ENCODE results near the gene LRRC72. TPM values are rescaled to one million over a fixed set of nuclear protein-coding genes. Genes with fewer than 3 reads are reported as not detected.

The LRRC72 gene
- total RNA-seq (not detected), polyA plus RNA-seq (not detected), total RNA-seq (not detected)

- CTCF ChIA-PET: no interaction called here
- H3K4me3 Mint-ChIP-seq: no peak within 1 kb of the TSS
These were observed at the start of gene LRRC72 for GRCh38 chr7:16526742-16527540. Gene LRRC72 (plus strand): TSS chr7:16526825. CDS start chr7:16526953, 128 bp downstream.

DNA sequence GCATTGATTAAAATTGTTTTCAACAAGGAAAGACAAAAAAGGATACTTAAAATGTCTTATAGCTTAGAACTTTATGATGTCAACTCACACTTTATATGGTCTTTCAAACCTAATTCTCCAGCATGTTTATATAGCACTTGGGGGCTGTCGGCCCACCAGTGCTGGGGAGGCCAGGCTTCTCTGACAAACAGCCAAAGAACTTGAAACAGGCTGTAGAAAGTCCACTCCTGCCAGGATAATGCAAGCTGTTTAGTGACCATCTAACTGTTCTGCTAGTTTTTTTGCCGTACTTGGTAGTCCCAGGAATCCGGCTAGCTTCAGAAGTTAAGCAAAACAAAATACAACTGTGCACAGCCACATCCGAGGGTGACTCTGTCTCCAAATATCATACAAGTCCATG lies 47.5 kb upstream of the LRRC72 start:
- DNase-seq (no peak), ATAC-seq (no peak)
- Mint-ChIP-seq H3K4me3 (no peak overlapping the region), H3K27ac (no peak overlapping the region), H3K27me3 (peaks cover 4 to 15% (median 10%) of the 10 kb centered on the region in 5 donors), H3K9me3 (peaks cover 0 to 1% (median 0%) of the 10 kb centered on the region in 11 donors), H3K4me1 (no peaks in the 10 kb centered on the region), H3K36me3 (no peaks in the 10 kb centered on the region)
- Histone ChIP-seq H3K4me1 (ENCODE audit: control insufficient read depth in 2 of 2, insufficient read depth in 2 of 2, low read length in 2 of 2) (no peaks in the 10 kb centered on the region), H3K4me3 (ENCODE audit: low read length) (no peak overlapping the region), H3K27me3 (ENCODE audit: control insufficient read depth in 2 of 2, insufficient read depth in 2 of 2, low read length in 2 of 2) (no peaks in the 10 kb centered on the region), H3K9me3 (ENCODE audit: control insufficient read depth in 2 of 3, low read length in 3 of 3) (no peaks in the 10 kb centered on the region), H3K27ac (ENCODE audit: low read depth, low read length) (no peak overlapping the region), H3K36me3 (ENCODE audit: control insufficient read depth in 2 of 3, insufficient read depth in 3 of 3, low read length in 3 of 3) (no peaks in the 10 kb centered on the region)
- intact Hi-C loops (cut with micrococcal nuclease): no loop called here
- ChIA-PET POLR2A (no interaction called here), CTCF (interaction anchor here (0.9 kb wide), 1 partner anchor 19 kb away, joined by 3 read pairs; no protein-coding TSS in a partner anchor)

More at GRCh38 chr7:16526742-16527540, at the start of gene LRRC72:
- Histone ChIP-seq H3K4me3 (ENCODE audit: low read length) (no peak within 1 kb of the TSS), H3K27me3 (ENCODE audit: control insufficient read depth in 2 of 2, insufficient read depth in 2 of 2, low read length in 2 of 2) (no peaks in the 10 kb centered on the region), H3K27ac (ENCODE audit: low read depth, low read length) (no peak within 1 kb of the TSS), H3K4me1 (ENCODE audit: control insufficient read depth in 2 of 2, insufficient read depth in 2 of 2, low read length in 2 of 2) (no peaks in the 10 kb centered on the region), H3K9me3 (ENCODE audit: control insufficient read depth in 2 of 3, low read length in 3 of 3) (no peaks in the 10 kb centered on the region), H3K36me3 (ENCODE audit: control insufficient read depth in 2 of 3, insufficient read depth in 3 of 3, low read length in 3 of 3) (no peaks in the 10 kb centered on the region)
- intact Hi-C loops (cut with micrococcal nuclease): no loop called here
- H3K9me3 Mint-ChIP-seq: no peaks in the 10 kb centered on the region
- no peaks in the 10 kb centered on the region for H3K36me3 Mint-ChIP-seq
- ATAC-seq (no peak), DNase-seq (no peak)
- no peak within 1 kb of the TSS for H3K27ac Mint-ChIP-seq
- H3K27me3 Mint-ChIP-seq: peaks cover 0 to 5% (median under 1%) of the 10 kb centered on the region in 5 donors
- H3K4me1 Mint-ChIP-seq: no peaks in the 10 kb centered on the region
- POLR2A ChIA-PET: no interaction called here

GRCh38 chr7:16479591-16479990 lies 47.0 kb upstream of the LRRC72 start:
- CTCF ChIA-PET: interaction anchor here (0.9 kb wide), 1 partner anchor 19 kb away, joined by 3 read pairs; no protein-coding TSS in a partner anchor
- H3K27ac Mint-ChIP-seq: no peak overlapping the region
- no peak overlapping the region for H3K4me3 ChIP-seq (ENCODE audit: low read length)
- no peaks in the 10 kb centered on the region for H3K4me1 ChIP-seq (ENCODE audit: control insufficient read depth in 2 of 2, insufficient read depth in 2 of 2, low read length in 2 of 2)
- no peaks in the 10 kb centered on the region for H3K4me1 Mint-ChIP-seq
- no peaks in the 10 kb centered on the region for H3K27me3 ChIP-seq (ENCODE audit: control insufficient read depth in 2 of 2, insufficient read depth in 2 of 2, low read length in 2 of 2)
- H3K9me3 Mint-ChIP-seq: peaks cover 0 to 1% (median 0%) of the 10 kb centered on the region in 11 donors
- peaks cover 4 to 15% (median 10%) of the 10 kb centered on the region in 5 donors for H3K27me3 Mint-ChIP-seq
- H3K9me3 ChIP-seq (ENCODE audit: control insufficient read depth in 2 of 3, low read length in 3 of 3): no peaks in the 10 kb centered on the region
- H3K36me3 Mint-ChIP-seq: no peaks in the 10 kb centered on the region
- DNase-seq: no peak
- intact Hi-C loops (cut with micrococcal nuclease): no loop called here
- no peak overlapping the region for H3K4me3 Mint-ChIP-seq
- POLR2A ChIA-PET: no interaction called here
- H3K27ac ChIP-seq (ENCODE audit: low read depth, low read length): no peak overlapping the region
- ATAC-seq: no peak
- H3K36me3 ChIP-seq (ENCODE audit: control insufficient read depth in 2 of 3, insufficient read depth in 3 of 3, low read length in 3 of 3): no peaks in the 10 kb centered on the region

- Mint-ChIP-seq H3K4me1 (no peaks in the 10 kb centered on the region), H3K36me3 (no peaks in the 10 kb centered on the region), H3K4me3 (no peak overlapping the region), H3K27ac (no peak overlapping the region), H3K27me3 (peaks cover 0 to 14% (median 7%) of the 10 kb centered on the region in 5 donors), H3K9me3 (peaks cover 0 to 1% (median 0%) of the 10 kb centered on the region in 11 donors)
- ATAC-seq (no peak), DNase-seq (no peak)
- H3K4me1 ChIP-seq (ENCODE audit: control insufficient read depth in 2 of 2, insufficient read depth in 2 of 2, low read length in 2 of 2): no peaks in the 10 kb centered on the region
- H3K27ac ChIP-seq (ENCODE audit: low read depth, low read length): no peak overlapping the region
- no peak overlapping the region for H3K4me3 ChIP-seq (ENCODE audit: low read length)
- intact Hi-C loops (cut with micrococcal nuclease): no loop called here
- no peaks in the 10 kb centered on the region for H3K27me3 ChIP-seq (ENCODE audit: control insufficient read depth in 2 of 2, insufficient read depth in 2 of 2, low read length in 2 of 2)
- H3K36me3 ChIP-seq (ENCODE audit: control insufficient read depth in 2 of 3, insufficient read depth in 3 of 3, low read length in 3 of 3): no peaks in the 10 kb centered on the region
- POLR2A ChIA-PET: no interaction called here
- H3K9me3 ChIP-seq (ENCODE audit: control insufficient read depth in 2 of 3, low read length in 3 of 3): no peaks in the 10 kb centered on the region
- CTCF ChIA-PET: no interaction called here
These were observed 42.0 kb upstream of the LRRC72 start for GRCh38 chr7:16484453-16485158.

DNA sequence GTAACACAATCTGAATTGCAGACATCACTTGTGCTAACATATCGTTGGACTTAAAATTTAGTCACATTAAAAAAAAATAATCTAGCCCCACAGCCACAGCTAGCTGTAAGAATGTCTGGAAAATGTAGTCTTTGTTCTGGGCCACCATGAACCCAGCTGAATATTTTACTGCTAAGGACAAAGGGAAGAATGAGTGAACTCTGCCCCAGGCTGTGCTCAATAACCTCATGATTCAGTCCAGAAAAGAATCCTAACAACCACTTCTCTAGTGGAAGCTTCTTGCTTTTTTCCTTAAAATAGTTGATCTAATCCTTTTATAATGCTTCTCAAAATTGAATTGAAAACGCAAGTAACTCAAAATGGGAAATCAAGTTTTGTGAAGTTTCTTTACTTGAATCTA lies 35.5 kb upstream of the LRRC72 start:
- Mint-ChIP-seq H3K4me1 (peaks cover 0 to 5% (median 0%) of the 10 kb centered on the region in 7 donors), H3K27ac (no peak overlapping the region)

GRCh38 chr7:16492513-16493062 lies 34.0 kb upstream of the LRRC72 start:
- H3K4me3 Mint-ChIP-seq: peak overlapping the region in 1 of 10 donors; percentile 3
- ATAC-seq (no peak), DNase-seq (no peak)
- ChIA-PET CTCF (no interaction called here), POLR2A (no interaction called here)
- no peak overlapping the region for H3K27ac Mint-ChIP-seq
- intact Hi-C loops (cut with micrococcal nuclease): no loop called here
- H3K9me3 ChIP-seq (ENCODE audit: control insufficient read depth in 2 of 3, low read length in 3 of 3): no peaks in the 10 kb centered on the region
- no peaks in the 10 kb centered on the region for H3K36me3 Mint-ChIP-seq
- no peak overlapping the region for H3K27ac ChIP-seq (ENCODE audit: low read depth, low read length)
- H3K9me3 Mint-ChIP-seq: no peaks in the 10 kb centered on the region
- no peaks in the 10 kb centered on the region for H3K27me3 ChIP-seq (ENCODE audit: control insufficient read depth in 2 of 2, insufficient read depth in 2 of 2, low read length in 2 of 2)
- H3K4me3 ChIP-seq (ENCODE audit: low read length): no peak overlapping the region
- no peaks in the 10 kb centered on the region for H3K4me1 ChIP-seq (ENCODE audit: control insufficient read depth in 2 of 2, insufficient read depth in 2 of 2, low read length in 2 of 2)
- peaks cover 0 to 8% (median 2%) of the 10 kb centered on the region in 5 donors for H3K27me3 Mint-ChIP-seq
- no peaks in the 10 kb centered on the region for H3K36me3 ChIP-seq (ENCODE audit: control insufficient read depth in 2 of 3, insufficient read depth in 3 of 3, low read length in 3 of 3)
- peaks cover 0 to 5% (median 0%) of the 10 kb centered on the region in 7 donors for H3K4me1 Mint-ChIP-seq

More for the DNA sequence above, 35.5 kb upstream of the LRRC72 start:
- no peak for DNase-seq
- Histone ChIP-seq H3K4me3 (ENCODE audit: low read length) (no peak overlapping the region), H3K27ac (ENCODE audit: low read depth, low read length) (no peak overlapping the region), H3K9me3 (ENCODE audit: control insufficient read depth in 2 of 3, low read length in 3 of 3) (no peaks in the 10 kb centered on the region), H3K27me3 (ENCODE audit: control insufficient read depth in 2 of 2, insufficient read depth in 2 of 2, low read length in 2 of 2) (no peaks in the 10 kb centered on the region), H3K4me1 (ENCODE audit: control insufficient read depth in 2 of 2, insufficient read depth in 2 of 2, low read length in 2 of 2) (no peaks in the 10 kb centered on the region), H3K36me3 (ENCODE audit: control insufficient read depth in 2 of 3, insufficient read depth in 3 of 3, low read length in 3 of 3) (no peaks in the 10 kb centered on the region)
- H3K27me3 Mint-ChIP-seq: peaks cover 0 to 8% (median 5%) of the 10 kb centered on the region in 5 donors
- no peak overlapping the region for H3K4me3 Mint-ChIP-seq
- intact Hi-C loops (cut with micrococcal nuclease): no loop called here
- ChIA-PET CTCF (no interaction called here), POLR2A (no interaction called here)
- no peaks in the 10 kb centered on the region for H3K36me3 Mint-ChIP-seq
- no peaks in the 10 kb centered on the region for H3K9me3 Mint-ChIP-seq
- ATAC-seq: no peak
